HepG2 (cell line): Measurements from ENCODE around the gene HS2ST1. TPM values are rescaled to one million over a fixed set of nuclear protein-coding genes. Genes with fewer than 3 reads are reported as not detected.
A peak's percentile ranks its signal among the peaks of the same experiment; 100 is the strongest.

Experiments used
- ATAC-seq: fragments of 200-7000 bp; cut with Tn5 transposase; 3 replicates; pipeline ENCODE4 v1.9.1; 2020; ENCODE audit warnings: mild to moderate bottlenecking, moderate library complexity
- BruUV-seq: library from RNA; stranded (reverse); fragments of 400-500 nt; replicated peaks from 2 replicates; lab custom pipeline; 2021; lab: Mats Ljungman, UMichigan
- CTCF ChIA-PET: fragments of 300-600 bp; formaldehyde crosslinking; extraction: SDS; loops from one replicate; lab custom pipeline; 2021; ENCODE audit warnings: low total read pairs, inconsistent platforms, low intra/inter-chr PET ratio; lab: Yijun Ruan, JAX
- POLR2A ChIA-PET: fragments of 350-600 bp; sonication (Branson Sonifier 250); formaldehyde crosslinking; loops from one replicate; lab custom pipeline; 2020; ENCODE audit warnings: antibody characterized with exemption, inconsistent platforms; lab: Yijun Ruan, JAX
- DNase-seq: peaks from one replicate; pipeline ENCODE4 v3.0.0-alpha.2; 2015; ENCODE audit warnings: low spot score
- FAIRE-seq: peaks from 3 replicates; lab custom pipeline; 2011; peaks lifted over from hg19 to GRCh38; lab: Jason Lieb, UNC
- H2AFZ ChIP-seq: one replicate; pipeline ENCODE4 v1.6.1; 2011; ENCODE audit warnings: low read length, inconsistent platforms
- H3K27ac ChIP-seq: fragments of 300-600 bp; 3 replicates; pipeline ENCODE4 v1.8.0; 2011; ENCODE audit warnings: mixed run types, mild to moderate bottlenecking, mixed read lengths, low read length, inconsistent platforms; ENCODE audit not compliant: insufficient read depth; ENCODE audit errors: extremely low read length
- H3K27me3 ChIP-seq, 2 experiments: fragments of 200-600 bp in 1 of 2; 2 replicates in 1 of 2; 3 replicates in 1 of 2; pipeline versions ENCODE4 v1.6.0 to v1.8.0; 2011; ENCODE audit warnings: low read length in 2 of 2, mild to moderate bottlenecking in 2 of 2, moderate library complexity in 2 of 2, inconsistent platforms in 1 of 2; ENCODE audit not compliant: insufficient read depth in 2 of 2, control insufficient read depth in 1 of 2
- H3K36me3 ChIP-seq, 2 experiments: fragments of 200-600 bp in 1 of 2; replicated peaks in 1 of 2; 2 replicates in 1 of 2; 3 replicates in 1 of 2; pipeline versions ENCODE4 v1.5.1 to v1.8.0; 2011; ENCODE audit warnings: low read length in 2 of 2, inconsistent platforms in 1 of 2; ENCODE audit not compliant: insufficient read depth in 2 of 2, control insufficient read depth in 1 of 2
- H3K4me1 ChIP-seq: 2 replicates; pipeline ENCODE4 v1.5.1; 2012; ENCODE audit warnings: low read length, inconsistent platforms; ENCODE audit not compliant: insufficient read depth
- H3K4me2 ChIP-seq: 2 replicates; pipeline ENCODE4 v1.6.0; 2011; ENCODE audit warnings: low read depth, low read length, inconsistent platforms
- H3K4me3 ChIP-seq, 3 experiments: fragments of 200-600 bp in 1 of 3; sonication (generic), shearing (Covaris generic) in 1 of 3; replicated peaks in 1 of 3; 2 replicates each; pipeline ENCODE4 v1.5.1; 2011 to 2016; ENCODE audit warnings: low read length in 3 of 3, inconsistent platforms in 2 of 3, low read depth in 2 of 3, mild to moderate bottlenecking in 2 of 3, control low read depth in 1 of 3, mixed read lengths in 1 of 3; ENCODE audit not compliant: insufficient read depth in 1 of 3
- H3K79me2 ChIP-seq: one replicate; pipeline ENCODE4 v1.6.1; 2011; ENCODE audit warnings: low read length, inconsistent platforms; ENCODE audit not compliant: insufficient read depth
- H3K9ac ChIP-seq: 2 replicates; pipeline ENCODE4 v1.6.0; 2011; ENCODE audit warnings: mild to moderate bottlenecking, low read depth, low read length, inconsistent platforms; ENCODE audit not compliant: insufficient read depth
- H3K9me3 ChIP-seq: 2 replicates; pipeline ENCODE4 v1.5.1; 2012; ENCODE audit warnings: mild to moderate bottlenecking, low read length
- H4K20me1 ChIP-seq: 2 replicates; pipeline ENCODE4 v1.6.0; 2011; ENCODE audit warnings: inconsistent platforms, mild to moderate bottlenecking, low read length, moderate library complexity; ENCODE audit not compliant: insufficient read depth
- FOXO4 ChIP-seq: sonication (generic); formaldehyde crosslinking; conservative IDR thresholded peaks from 2 replicates; pipeline ENCODE4 v1.8.1; 2023; ENCODE audit warnings: missing genetic modification reagents
- GPBP1L1 ChIP-seq: sonication (generic); formaldehyde crosslinking; IDR thresholded peaks from 2 replicates; pipeline ENCODE4 v1.5.0; 2020; ENCODE audit warnings: mild to moderate bottlenecking, missing genetic modification reagents
- GPN1 ChIP-seq: sonication (generic); formaldehyde crosslinking; IDR thresholded peaks from 2 replicates; pipeline ENCODE4 v1.5.1; 2020; ENCODE audit warnings: missing genetic modification reagents, borderline replicate concordance
- HOMEZ ChIP-seq: IDR thresholded peaks from 2 replicates; pipeline ENCODE4 v1.6.1; 2016; ENCODE audit warnings: low read depth
- PHF5A ChIP-seq: IDR thresholded peaks from one replicate; pipeline ENCODE4 v1.6.1; 2018; ENCODE audit warnings: low read depth, missing genetic modification reagents; ENCODE audit not compliant: unreplicated experiment
- RFXANK ChIP-seq: IDR thresholded peaks from 2 replicates; pipeline ENCODE4 v1.6.1; 2016
- TBL1XR1 ChIP-seq: fragments of 150-350 bp; IDR thresholded peaks from 2 replicates; pipeline ENCODE4 v1.6.1; 2014; ENCODE audit warnings: borderline replicate concordance, low read length; ENCODE audit not compliant: partially characterized antibody
- TFE3 ChIP-seq: IDR thresholded peaks from 2 replicates; pipeline ENCODE4 v1.6.1; 2016
- ZNF121 ChIP-seq: sonication (generic); formaldehyde crosslinking; IDR thresholded peaks from 2 replicates; pipeline ENCODE4 v1.5.0; 2020; ENCODE audit warnings: mild to moderate bottlenecking, missing genetic modification reagents
- ZNF33B ChIP-seq: sonication (generic); formaldehyde crosslinking; IDR thresholded peaks from 2 replicates; pipeline ENCODE4 v1.5.1; 2020; ENCODE audit warnings: mild to moderate bottlenecking, missing genetic modification reagents
- ZNF660 ChIP-seq: sonication (generic); formaldehyde crosslinking; IDR thresholded peaks from 2 replicates; pipeline ENCODE4 v1.5.1; 2020; ENCODE audit warnings: mild to moderate bottlenecking, low read depth, missing genetic modification reagents, borderline replicate concordance
- WGBS: methylation state at CpG from one replicate; pipeline ENCODE4 v1.1.6; 2017; ENCODE audit warnings: low lambda C conversion rate; 5-methylcytosine and 5-hydroxymethylcytosine counted together
- in situ Hi-C: cut with HindIII; loops from 2 replicates; pipeline ENCODE4 v1.10.0; 2017; ENCODE audit warnings: low pct_unique_long_range_greater_than_20kb; ENCODE audit not compliant: extremely low pct_ligation_motif_present
- intact Hi-C: fragments of 100-400 bp; cut with micrococcal nuclease; formaldehyde crosslinking; loops from one replicate; pipeline ENCODE4 v1.10.0; 2022; ENCODE audit not compliant: unreplicated experiment
- polyA plus RNA-seq, 8 experiments: library from polyadenylated mRNA; depleted of rRNA in 3 of 8; stranded (reverse) in 7 of 8; unstranded in 1 of 8; fragments of >200 nt; fragmentation: Illumina TruSeq in 4 of 8; extraction: Trizol in 4 of 8; gene quantifications; 2 replicates each; pipeline versions ENCODE4 v1.2.1 to v1.2.3, GENCODE V29; 2011 to 2016; ENCODE audit warnings: low read depth in 4 of 8, missing spikeins in 1 of 8, mixed read lengths in 1 of 8; ENCODE audit not compliant: insufficient read depth in 1 of 8
- total RNA-seq, 5 experiments: library from RNA; depleted of rRNA; stranded (reverse); fragments of >200 nt; fragmentation: Illumina TruSeq; extraction: Trizol; gene quantifications; 2 replicates each; pipeline ENCODE4 v1.2.3, GENCODE V29; 2016; ENCODE audit warnings: low read depth in 1 of 5

HS2ST1 gene
- total and polyA plus RNA-seq, 2 of the 13 experiments (the other 11 are each of a cell fraction or from before 2014, with no cell fraction given): 22.1 to 58.7 TPM

GRCh38 chr1:86940599-86940998 is 26.2 kb downstream of the HS2ST1 start:
- no peak overlapping the region for H3K27ac ChIP-seq
- in situ Hi-C loops (no loop called here), intact Hi-C loops (no loop called here)
- H3K9me3 ChIP-seq: no peaks in the 10 kb centered on the region
- peaks cover 97% of the 10 kb centered on the region for H3K79me2 ChIP-seq
- no peaks in the 10 kb centered on the region for H3K27me3 ChIP-seq
- no peak overlapping the region for H3K9ac ChIP-seq
- no peaks in the 10 kb centered on the region for H3K36me3 ChIP-seq
- no peak for DNase-seq
- H3K4me2 ChIP-seq: no peak overlapping the region
- WGBS: 93% methylated on average over 2 of the region's 2 CpGs
- ATAC-seq: no peak
- CTCF ChIA-PET: no interaction called here
- H3K4me1 ChIP-seq: peaks cover 37% of the 10 kb centered on the region
- no peak for FAIRE-seq
- TF ChIP-seq ZNF121 (CRISPR knock-in tag) (peak; percentile 68), ZNF33B (CRISPR knock-in tag) (no peak), RFXANK (CRISPR knock-in tag) (no peak)
- H3K4me3 ChIP-seq: no peak overlapping the region
- POLR2A ChIA-PET: no interaction called here
- 0 out of 2 replicates have a peak, but pooled peaks cover 2% of the 10 kb centered on the region for H4K20me1 ChIP-seq
- no TSS peak for BruUV-seq
- H2AFZ ChIP-seq: no peak overlapping the region

GRCh38 chr1:86942042-86942441 is 27.6 kb downstream of the HS2ST1 start:
- no peak for ATAC-seq
- Histone ChIP-seq H3K4me3 (no peak overlapping the region), H3K4me2 (no peak overlapping the region), H3K9ac (no peak overlapping the region), H3K9me3 (no peaks in the 10 kb centered on the region), H3K4me1 (peaks cover 25% of the 10 kb centered on the region), H3K79me2 (peaks cover 96% of the 10 kb centered on the region), H3K27ac (no peak overlapping the region), H4K20me1 (0 out of 2 replicates have a peak, but pooled peaks cover 2% of the 10 kb centered on the region), H3K36me3 (no peaks in the 10 kb centered on the region), H2AFZ (no peak overlapping the region), H3K27me3 (no peaks in the 10 kb centered on the region)
- in situ Hi-C loops (no loop called here), intact Hi-C loops (no loop called here)
- no peak for FAIRE-seq
- 96% methylated on average over 1 of the region's 1 CpG for WGBS
- CTCF ChIA-PET: no interaction called here
- no peak for DNase-seq
- POLR2A ChIA-PET: no interaction called here
- BruUV-seq: no TSS peak
- TF ChIP-seq FOXO4 (CRISPR knock-in tag) (no peak), HOMEZ (CRISPR knock-in tag) (no peak), TBL1XR1 (no peak), GPBP1L1 (no peak), GPN1 (CRISPR knock-in tag) (no peak), TFE3 (CRISPR knock-in tag) (no peak), ZNF660 (CRISPR knock-in tag) (no peak), PHF5A (CRISPR knock-in tag) (no peak)
